K562 (cell line): ENCODE results near the gene MAU2. TPM values are rescaled to one million over a fixed set of nuclear protein-coding genes. Genes with fewer than 3 reads are reported as not detected.

Source experiments
- ATAC-seq: fragments of 200-7000 bp; cut with Tn5 transposase; 3 replicates; pipeline ENCODE4 v1.9.1; 2020; ENCODE audit warnings: moderate library complexity
- BruUV-seq: library from RNA; stranded (reverse); fragments of 400-500 nt; replicated peaks from 2 replicates; lab custom pipeline; 2021; lab: Mats Ljungman, UMichigan
- CTCF ChIA-PET: fragments of 300-600 bp; formaldehyde crosslinking; extraction: SDS; loops from one replicate; lab custom pipeline; 2021; ENCODE audit warnings: low intra/inter-chr PET ratio; lab: Yijun Ruan, JAX
- POLR2A ChIA-PET: fragments of 300-600, 350-650 bp; sonication (Branson Sonifier 250); formaldehyde crosslinking; extraction: SDS; loops from one replicate; lab custom pipeline; 2021; ENCODE audit warnings: antibody characterized with exemption, inconsistent platforms; lab: Yijun Ruan, JAX
- DNase-seq, 4 experiments: peaks; one replicate each; pipeline versions ENCODE4 v3.0.0 to v3.0.0-alpha.2; 2011 to 2018; ENCODE audit warnings: low spot score in 3 of 4, mixed read lengths in 3 of 4; ENCODE audit errors: extremely low read depth in 1 of 4
- FAIRE-seq: peaks from 2 replicates; lab custom pipeline; 2011; peaks lifted over from hg19 to GRCh38; lab: Jason Lieb, UNC
- H2AFZ ChIP-seq: 2 replicates; pipeline ENCODE4 v1.6.0; 2011; ENCODE audit warnings: low read depth, low read length, control low read depth, inconsistent platforms
- H3K27ac ChIP-seq: fragments of 200-600 bp; 3 replicates; pipeline ENCODE4 v1.8.0; 2011; ENCODE audit warnings: low read depth, mild to moderate bottlenecking, control low read depth, inconsistent platforms, low read length, moderate library complexity, mixed read lengths; ENCODE audit errors: extremely low read depth
- H3K27me3 ChIP-seq, 2 experiments: fragments of 300-600 bp in 1 of 2; 2 replicates in 1 of 2; 3 replicates in 1 of 2; pipeline versions ENCODE4 v1.6.0 to v1.8.0; 2011; ENCODE audit warnings: inconsistent platforms in 2 of 2, low read length in 2 of 2, mild to moderate bottlenecking in 1 of 2, mixed read lengths in 1 of 2, moderate library complexity in 1 of 2; ENCODE audit not compliant: control insufficient read depth in 2 of 2, insufficient read depth in 2 of 2
- H3K36me3 ChIP-seq: fragments of 300-600 bp; 3 replicates; pipeline ENCODE4 v1.8.0; 2011; ENCODE audit warnings: mild to moderate bottlenecking, low read length, inconsistent platforms; ENCODE audit not compliant: control insufficient read depth, insufficient read depth
- H3K4me1 ChIP-seq, 2 experiments: fragments of 200-600 bp in 1 of 2; replicated peaks in 1 of 2; 2 replicates in 1 of 2; 3 replicates in 1 of 2; pipeline versions ENCODE4 v1.5.1 to v1.8.0; 2011; ENCODE audit warnings: inconsistent platforms in 2 of 2, low read length in 2 of 2, mild to moderate bottlenecking in 1 of 2, mixed read lengths in 1 of 2, moderate library complexity in 1 of 2; ENCODE audit not compliant: control insufficient read depth in 2 of 2, insufficient read depth in 2 of 2
- H3K4me2 ChIP-seq: 2 replicates; pipeline ENCODE4 v1.6.1; 2011; ENCODE audit warnings: low read length, control low read depth, inconsistent platforms, mixed read lengths; ENCODE audit not compliant: insufficient read depth
- H3K4me3 ChIP-seq: fragments of 200-600 bp; sonication (generic), shearing (Covaris generic); 2 replicates; pipeline ENCODE4 v1.5.1; 2016; ENCODE audit warnings: control low read depth, inconsistent platforms
- H3K79me2 ChIP-seq: fragments of 200-600 bp; 3 replicates; pipeline ENCODE4 v1.8.0; 2011; ENCODE audit warnings: low read length, inconsistent platforms; ENCODE audit not compliant: control insufficient read depth, insufficient read depth
- H3K9ac ChIP-seq, 2 experiments: 2 replicates each; pipeline versions ENCODE4 v1.6.0 to v1.6.1; 2011; ENCODE audit warnings: low read depth in 2 of 2, low read length in 2 of 2, control low read depth in 1 of 2, inconsistent platforms in 1 of 2, mild to moderate bottlenecking in 1 of 2, mixed read lengths in 1 of 2; ENCODE audit not compliant: insufficient read depth in 1 of 2
- H3K9me1 ChIP-seq: one replicate; pipeline ENCODE4 v1.6.0; 2011; ENCODE audit warnings: inconsistent platforms, mild to moderate bottlenecking, low read length, moderate library complexity; ENCODE audit not compliant: control insufficient read depth, insufficient read depth
- H3K9me3 ChIP-seq: replicated peaks from 2 replicates; pipeline ENCODE4 v1.5.1; 2011; ENCODE audit warnings: low read depth, low read length, inconsistent platforms; ENCODE audit not compliant: control insufficient read depth, insufficient read depth
- H4K20me1 ChIP-seq: replicated peaks from 2 replicates; pipeline ENCODE4 v1.6.1; 2011; ENCODE audit warnings: low read length, inconsistent platforms, mixed read lengths; ENCODE audit not compliant: control insufficient read depth, insufficient read depth
- HSF4 ChIP-seq: fragments of 250-450 bp; sonication (Bioruptor Pico); IDR thresholded peaks from 2 replicates; pipeline ENCODE4 v2.1.2; 2022; ENCODE audit warnings: mild to moderate bottlenecking, moderate library complexity, borderline replicate concordance
- NCOA4 ChIP-seq: fragments of 450-650 bp; IDR thresholded peaks from 2 replicates; pipeline ENCODE4 v1.6.1; 2018; ENCODE audit warnings: mild to moderate bottlenecking; ENCODE audit not compliant: partially characterized antibody
- PKNOX1 ChIP-seq: fragments of 450-650 bp; IDR thresholded peaks from 2 replicates; pipeline ENCODE4 v1.6.1; 2016
- POLR2AphosphoS5 ChIP-seq: IDR thresholded peaks from 2 replicates; pipeline ENCODE4 v1.6.1; 2011; ENCODE audit warnings: mild to moderate bottlenecking, low read depth, low read length, moderate library complexity; ENCODE audit not compliant: control insufficient read depth, insufficient read depth
- ZNF12 ChIP-seq: sonication (generic); formaldehyde crosslinking; IDR thresholded peaks from 2 replicates; pipeline ENCODE4 v1.4.0; 2020; ENCODE audit warnings: mild to moderate bottlenecking, missing genetic modification reagents
- WGBS: fragments of 100-300 bp; shearing (Covaris generic); methylation state at CpG from one replicate; pipeline ENCODE4 v1.1.6; 2016; ENCODE audit warnings: low coverage, mixed read lengths; ENCODE audit not compliant: insufficient coverage; ENCODE audit errors: missing lambda C conversion rate; 5-methylcytosine and 5-hydroxymethylcytosine counted together
- in situ Hi-C: fragments of 300-500 bp; cut with MboI; formaldehyde crosslinking; loops from 4 replicates; pipeline ENCODE4 v1.15.0; 2018; ENCODE audit warnings: inconsistent platforms, mixed read lengths
- intact Hi-C: fragments of 100-400 bp; cut with micrococcal nuclease; formaldehyde crosslinking; loops from 2 replicates; pipeline ENCODE4 v1.14.2; 2022
- polyA plus RNA-seq, 8 experiments: library from polyadenylated mRNA; depleted of rRNA in 4 of 8; stranded (reverse) in 5 of 8; unstranded in 3 of 8; fragments of >200 nt; fragmentation: Nextera tagmentation in 2 of 8; fragmentation: Illumina TruSeq in 1 of 8; extraction: Ambion mirVana in 2 of 8; extraction: Trizol in 1 of 8; gene quantifications; 2 replicates each; pipeline versions ENCODE4 v1.2.1 to v1.2.3, GENCODE V29; 2011 to 2014; ENCODE audit warnings: inconsistent platforms in 1 of 8, missing spikeins in 1 of 8
- total RNA-seq, 7 experiments: library from RNA; depleted of rRNA in 6 of 7; stranded (reverse); fragments of >200 nt in 6 of 7; fragmentation: Illumina TruSeq in 2 of 7; extraction: Trizol in 2 of 7; gene quantifications; 2 replicates each; pipeline versions ENCODE4 v1.2.1 to v1.2.3, GENCODE V29; 2011 to 2021; ENCODE audit warnings: low replicate concordance in 1 of 7

MAU2 gene
- total and polyA plus RNA-seq, 9 of the 15 experiments (the other 6 are each of a cell fraction or from before 2014, with no cell fraction given) = 1.2 to 48.1 (median 19.4) TPM

GRCh38 chr19:19362075-19362474, 41.4 kb downstream of the MAU2 start:
- in situ Hi-C loops (no loop called here), intact Hi-C loops (loop anchor here (5.0 kb wide), 1 partner anchor 175 kb away; no protein-coding TSS in a partner anchor)
- no TSS peak for BruUV-seq
- H3K9me3 ChIP-seq = no peaks in the 10 kb centered on the region
- ChIA-PET POLR2A (interaction anchor here (0.6 to 3.5 kb wide), 5 partner anchors 13 to 128 kb away, joined by 3 to 11 read pairs (median 3); no protein-coding TSS in a partner anchor), CTCF (interaction anchor here (2.0 kb wide), 1 partner anchor 128 kb away, joined by 7 read pairs; no protein-coding TSS in a partner anchor)
- H3K4me3 ChIP-seq = no peak overlapping the region
- DNase-seq (no peak), ATAC-seq (no peak), FAIRE-seq (no peak)
- peaks cover 9 to 27% of the 10 kb centered on the region in 2 experiments; a peak in 4 of 5 replicates for H3K4me1 ChIP-seq
- no peak overlapping the region for H3K27ac ChIP-seq
- peak overlapping the region in 1 of 2 experiments; percentile 69; a peak in 2 of 4 replicates for H3K9ac ChIP-seq
- H3K4me2 ChIP-seq = no peak overlapping the region
- H3K27me3 ChIP-seq = no peaks in the 10 kb centered on the region
- no peak overlapping the region for H2AFZ ChIP-seq
- no peaks in the 10 kb centered on the region for H4K20me1 ChIP-seq
- H3K79me2 ChIP-seq = no peaks in the 10 kb centered on the region
- no peaks in the 10 kb centered on the region for H3K9me1 ChIP-seq
- H3K36me3 ChIP-seq = peaks cover 4% of the 10 kb centered on the region; the same call in 1 of the 3 replicates
- WGBS = 90% methylated on average over 3 of the region's 4 CpGs
- TF ChIP-seq POLR2AphosphoS5 = no peak
- no peak for TF ChIP-seq NCOA4
- no peak for TF ChIP-seq PKNOX1
- no peak for TF ChIP-seq HSF4
- 0 out of 2 replicates have a peak, but pooled peaks have one; percentile 29 for TF ChIP-seq ZNF12 (CRISPR knock-in tag)
